Measurements from ENCODE around the gene VAV1.
"Not testable (repeated sequence)": the region's sequence is repeated elsewhere in the genome, so short reads cannot be mapped to it uniquely, and the experiment has no call there.

VAV1 gene

DNA sequence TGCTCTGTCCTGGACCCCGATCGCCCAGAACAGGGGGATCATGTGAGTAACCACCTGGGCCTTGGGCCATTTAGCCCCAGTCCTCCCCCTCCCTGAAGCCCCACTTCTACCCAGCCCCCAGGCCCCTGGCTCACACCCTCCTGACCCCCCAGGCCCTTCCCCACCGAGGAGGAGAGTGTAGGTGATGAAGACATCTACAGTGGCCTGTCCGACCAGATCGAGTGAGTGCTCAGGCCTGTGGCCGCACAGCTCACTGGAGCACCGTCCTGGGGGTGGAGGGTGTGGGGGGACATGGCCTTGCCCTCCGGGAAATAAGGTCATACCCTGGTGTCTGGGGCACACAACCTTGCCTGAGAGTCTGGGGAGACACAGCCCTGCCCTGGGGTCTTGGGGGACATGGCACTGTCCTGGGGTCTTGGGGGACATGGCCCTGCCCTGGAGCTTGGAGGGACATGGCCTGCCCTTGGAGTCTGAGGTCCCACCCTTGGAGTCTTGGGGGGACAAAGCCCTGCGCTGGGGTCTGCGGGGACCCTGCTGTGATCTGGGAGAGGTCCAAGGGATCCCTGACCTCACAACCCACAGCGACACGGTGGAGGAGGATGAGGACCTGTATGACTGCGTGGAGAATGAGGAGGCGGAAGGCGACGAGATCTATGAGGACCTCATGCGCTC is 49.3 kb downstream of the VAV1 start:
- no peak overlapping the region for H3K4me3 ChIP-seq (ENCODE audit: low read depth, low read length)
- TF ChIP-seq CTCF (IDR thresholded peaks at IDR 0.05; ENCODE audit: insufficient read depth, low read depth, low read length, missing control alignments): no peak
- no peak for DNase-seq (ENCODE audit: low read depth)

GRCh38 chr19:6822311-6822670 is 49.8 kb downstream of the VAV1 start:
- no peak overlapping the region for H3K4me3 ChIP-seq (ENCODE audit: low read depth, low read length)
- DNase-seq (ENCODE audit: low read depth): no peak
- TF ChIP-seq CTCF (IDR thresholded peaks at IDR 0.05; ENCODE audit: insufficient read depth, low read depth, low read length, missing control alignments): no peak

- DNase-seq (ENCODE audit: low read depth): no peak
- H3K4me3 ChIP-seq (ENCODE audit: low read depth, low read length): no peak overlapping the region
- no peak for TF ChIP-seq CTCF (IDR thresholded peaks at IDR 0.05; ENCODE audit: insufficient read depth, low read depth, low read length, missing control alignments)
These were observed 52.7 kb downstream of the VAV1 start for GRCh38 chr19:6825076-6825774.

DNA sequence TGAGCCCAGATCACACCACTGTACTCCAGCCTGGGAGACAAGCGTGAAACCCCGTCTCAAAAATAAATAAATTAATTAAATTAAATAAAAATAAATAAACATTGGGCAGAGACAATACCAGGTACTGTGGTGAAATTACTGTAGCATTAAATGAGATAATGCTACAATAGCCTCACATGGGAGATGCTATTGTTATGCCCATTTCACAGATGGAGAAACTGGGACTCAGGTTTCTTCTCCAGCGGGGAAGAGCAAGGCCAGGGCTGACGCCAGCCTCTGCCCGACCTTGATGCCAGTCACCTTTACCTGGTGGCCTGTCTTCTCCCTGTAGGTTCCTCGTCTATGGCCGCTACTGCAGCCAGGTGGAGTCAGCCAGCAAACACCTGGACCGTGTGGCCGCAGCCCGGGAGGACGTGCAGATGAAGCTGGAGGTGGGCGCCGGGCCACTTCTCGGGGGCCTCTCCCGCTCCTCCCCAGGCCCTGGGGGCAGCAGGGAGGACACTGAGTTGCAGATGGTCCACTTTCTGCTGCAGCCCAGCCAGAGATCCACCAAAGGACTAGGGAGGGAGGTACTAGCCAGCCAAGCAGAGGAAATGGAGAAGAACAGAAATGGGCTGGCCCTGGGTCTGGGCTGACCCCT is 53.9 kb downstream of the VAV1 start:
- no peak overlapping the region for H3K4me3 ChIP-seq (ENCODE audit: low read depth, low read length)
- no peak for DNase-seq (ENCODE audit: low read depth)
- no peak for TF ChIP-seq CTCF (IDR thresholded peaks at IDR 0.05; ENCODE audit: insufficient read depth, low read depth, low read length, missing control alignments)

- no peak for TF ChIP-seq CTCF (IDR thresholded peaks at IDR 0.05; ENCODE audit: insufficient read depth, low read depth, low read length, missing control alignments)
- H3K4me3 ChIP-seq (ENCODE audit: low read depth, low read length): no peak overlapping the region
- DNase-seq (ENCODE audit: low read depth): no peak
These were observed 55.8 kb downstream of the VAV1 start for GRCh38 chr19:6828306-6828697.

GRCh38 chr19:6828698-6829633 is 56.5 kb downstream of the VAV1 start:
- H3K4me3 ChIP-seq (ENCODE audit: low read depth, low read length): no peak overlapping the region
- peak; percentile 73 for DNase-seq (ENCODE audit: low read depth)
- TF ChIP-seq CTCF (IDR thresholded peaks at IDR 0.05; ENCODE audit: insufficient read depth, low read depth, low read length, missing control alignments): no peak

GRCh38 chr19:6829829-6830228 is 57.3 kb downstream of the VAV1 start:
- DNase-seq (ENCODE audit: low read depth); H3K4me3 ChIP-seq (ENCODE audit: low read depth, low read length): not testable (repeated sequence)

- H3K4me3 ChIP-seq (ENCODE audit: low read depth, low read length); DNase-seq (ENCODE audit: low read depth): not testable (repeated sequence)
These were observed 58.6 kb downstream of the VAV1 start for GRCh38 chr19:6831084-6831483.
